ENCODE measurements around the gene LDLRAD4.
"Not testable (repeated sequence)": the region's sequence is repeated elsewhere in the genome, so short reads cannot be mapped to it uniquely, and the experiment has no call there.

Gene LDLRAD4

DNA sequence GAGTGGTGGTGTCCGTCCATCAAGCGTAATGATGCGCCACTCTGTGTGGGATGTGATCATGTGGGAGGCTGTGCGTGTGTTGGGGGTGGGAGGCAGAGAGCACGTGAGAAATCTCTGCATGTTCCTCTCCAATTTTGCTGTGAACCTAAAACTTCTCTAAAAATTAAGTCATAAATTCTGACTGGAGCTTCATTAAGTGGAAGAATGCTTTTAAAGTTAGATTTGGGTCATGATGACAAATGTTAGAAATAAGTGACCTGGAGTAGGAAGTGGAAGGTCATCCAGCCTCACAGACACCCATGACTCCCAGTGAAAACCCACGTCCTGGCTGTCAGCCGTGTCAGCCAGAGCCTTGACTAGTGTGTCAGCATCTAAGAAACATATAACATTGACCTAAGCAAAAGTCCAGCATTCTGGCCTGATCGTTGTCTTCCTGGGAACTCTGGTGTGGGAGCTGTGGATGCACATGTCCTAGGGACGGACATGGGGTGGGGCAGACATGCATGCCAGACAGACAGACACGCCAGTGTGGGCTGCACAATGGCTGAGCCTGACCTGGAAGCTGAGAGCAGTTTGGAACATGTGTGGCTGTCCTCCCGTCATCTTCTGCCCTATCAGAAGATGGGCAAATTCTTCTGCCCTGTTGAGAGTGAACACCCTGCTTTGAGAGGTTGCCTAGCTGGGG is 262.2 kb downstream of the LDLRAD4 start:
- no peak for DNase-seq

- no peak for DNase-seq
Observed at GRCh38 chr18:13481331-13481730, 262.8 kb downstream of the LDLRAD4 start.

GRCh38 chr18:13481820-13482617 is 263.5 kb downstream of the LDLRAD4 start:
- no peak for DNase-seq

GRCh38 chr18:13482618-13482945 is 264.0 kb downstream of the LDLRAD4 start:
- DNase-seq = no peak

GRCh38 chr18:13483316-13484270 is 265.0 kb downstream of the LDLRAD4 start:
- DNase-seq = no peak

DNA sequence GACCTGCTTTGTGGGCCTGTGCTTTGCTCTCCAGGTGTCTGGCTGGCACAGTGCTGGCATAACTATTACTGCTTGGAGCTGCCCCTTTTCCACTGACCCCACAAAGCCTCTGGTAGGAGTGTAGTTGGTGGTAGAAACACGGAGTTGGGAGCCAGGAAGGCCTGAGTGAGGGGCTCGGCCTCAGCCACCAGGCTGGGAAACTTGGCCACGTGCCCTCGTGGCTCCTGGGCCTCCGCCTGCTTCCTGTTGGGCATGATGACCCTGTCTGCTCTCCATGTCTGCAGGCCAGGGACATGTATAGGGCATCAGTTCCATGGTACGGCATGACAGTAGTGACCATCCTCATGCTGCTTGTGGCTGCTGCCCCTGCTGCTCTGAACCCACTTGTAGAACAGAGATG is 266.6 kb downstream of the LDLRAD4 start:
- no peak for DNase-seq

DNA sequence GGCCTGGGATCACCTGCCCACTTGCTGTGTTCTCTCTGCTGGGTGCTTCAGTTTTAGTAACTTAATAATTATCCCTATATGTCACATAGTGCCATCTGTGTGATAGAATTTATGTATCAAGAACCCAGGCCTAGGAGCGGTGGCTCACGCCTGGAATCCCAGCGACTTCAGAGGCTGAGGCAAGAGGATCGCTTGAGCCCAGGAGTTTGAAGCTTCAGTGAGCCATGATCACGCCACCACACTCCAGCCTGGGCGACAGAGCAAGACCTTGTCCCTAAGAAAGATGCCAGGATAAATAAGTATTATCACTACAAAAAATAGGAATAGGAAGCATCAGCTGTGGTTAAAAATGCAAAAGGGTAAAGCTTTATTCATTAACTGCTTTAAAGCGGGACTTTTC is 267.0 kb downstream of the LDLRAD4 start:
- DNase-seq = no peak

- DNase-seq = peak; percentile 9
Observed at GRCh38 chr18:13486284-13486683, 267.7 kb downstream of the LDLRAD4 start.

DNA sequence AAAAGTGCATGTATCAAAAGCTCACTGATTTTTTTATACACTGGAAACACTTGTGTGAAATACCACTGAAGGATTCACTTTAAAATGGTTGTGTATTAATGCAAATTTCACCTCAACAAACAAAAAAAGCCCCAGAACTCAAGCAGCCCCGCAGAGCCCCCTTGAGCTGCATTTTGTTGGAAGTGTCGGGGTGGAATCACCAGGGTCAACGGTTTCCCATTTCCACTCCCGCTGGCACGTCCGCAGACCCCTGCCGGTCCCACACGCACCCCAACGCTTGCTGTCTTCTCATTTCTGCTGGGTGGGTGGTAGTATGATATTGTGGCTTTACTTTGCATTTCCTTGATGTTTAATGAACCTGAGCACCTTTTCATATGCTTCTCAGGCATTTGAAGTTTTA is 268.1 kb downstream of the LDLRAD4 start:
- no peak for DNase-seq

- no peak for DNase-seq
Observed at GRCh38 chr18:13487237-13487636, 268.7 kb downstream of the LDLRAD4 start.

DNA sequence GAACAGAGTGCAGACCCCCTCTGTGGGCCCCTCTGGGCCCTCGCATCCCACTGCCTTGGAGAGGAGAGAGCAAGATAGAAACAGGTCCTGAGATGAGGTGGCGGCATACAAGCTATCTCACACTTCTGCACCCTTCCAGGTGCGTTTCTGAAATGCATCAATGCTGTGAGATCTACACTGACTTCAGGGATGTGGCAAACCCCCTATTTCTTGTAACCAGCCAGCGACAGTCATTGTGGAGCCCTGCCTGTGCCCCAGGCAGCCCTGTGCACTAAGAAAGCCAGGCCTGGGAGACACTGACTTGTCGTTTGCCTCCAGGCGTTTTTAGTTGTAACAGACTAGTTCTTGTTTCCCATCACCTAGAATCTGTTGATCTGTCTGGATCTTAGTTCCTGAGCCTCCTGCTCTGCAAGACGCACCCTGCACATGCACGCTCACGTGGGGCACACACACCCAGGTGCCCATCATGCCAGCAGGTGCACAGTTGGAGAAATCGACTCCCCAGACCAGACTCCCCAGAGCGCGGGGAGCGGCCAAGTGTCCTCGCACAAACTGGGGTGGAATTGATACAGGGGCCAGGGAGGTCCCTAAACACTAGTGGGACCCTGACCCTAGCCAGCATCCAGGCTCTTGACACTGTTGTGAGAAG is 269.8 kb downstream of the LDLRAD4 start:
- DNase-seq = no peak

GRCh38 chr18:13489303-13489702 is 270.7 kb downstream of the LDLRAD4 start:
- not testable (repeated sequence) for DNase-seq

GRCh38 chr18:13491138-13491537 is 272.6 kb downstream of the LDLRAD4 start:
- DNase-seq = no peak

DNA sequence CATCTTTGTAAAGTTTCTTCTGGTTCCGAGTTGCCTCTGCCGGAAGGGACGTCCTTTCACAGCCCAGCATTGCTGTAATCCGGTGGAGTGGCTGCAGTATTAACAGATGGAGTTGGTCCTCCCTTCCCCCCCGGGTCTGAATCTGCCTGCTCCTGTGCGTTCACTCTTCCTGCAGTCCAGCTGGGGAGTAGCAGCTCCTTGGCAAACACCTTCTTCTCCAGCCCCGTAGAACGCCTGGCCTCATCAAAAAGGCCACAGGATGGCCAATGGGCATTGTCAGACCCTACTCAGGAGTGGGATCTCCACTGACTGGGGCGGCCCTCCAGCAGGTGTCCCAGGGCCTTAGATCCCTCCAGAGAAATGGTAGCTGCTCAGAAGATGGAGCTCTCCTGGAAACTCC is 273.8 kb downstream of the LDLRAD4 start:
- DNase-seq = no peak

GRCh38 chr18:13493079-13493478 is 274.5 kb downstream of the LDLRAD4 start:
- no peak for DNase-seq

DNA sequence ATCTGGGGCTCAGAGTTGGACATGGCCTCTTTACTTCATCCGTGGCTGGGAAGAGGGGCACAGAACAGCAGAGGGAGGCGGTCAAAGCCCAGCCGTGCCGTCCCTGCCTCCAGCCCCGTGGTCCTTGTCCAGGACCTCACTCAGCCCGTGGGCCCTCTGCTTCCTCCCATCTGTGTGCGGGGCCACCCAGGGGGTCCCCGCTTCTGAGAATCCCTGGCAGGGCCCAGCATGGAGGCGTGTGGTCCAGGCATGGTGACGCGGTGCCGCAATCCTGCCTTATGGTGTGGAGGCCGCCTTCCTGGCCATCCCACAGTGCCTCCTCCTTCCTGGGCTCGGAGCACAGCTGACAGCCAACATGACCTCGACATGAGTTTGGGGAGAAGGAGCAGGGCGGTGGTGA is 275.2 kb downstream of the LDLRAD4 start:
- no peak for DNase-seq

- DNase-seq = no peak
Observed at GRCh38 chr18:13494871-13495445, 276.4 kb downstream of the LDLRAD4 start.

- no peak for DNase-seq
Observed at GRCh38 chr18:13495961-13496360, 277.4 kb downstream of the LDLRAD4 start.

GRCh38 chr18:13496691-13497281 is 278.2 kb downstream of the LDLRAD4 start:
- no peak for DNase-seq

DNA sequence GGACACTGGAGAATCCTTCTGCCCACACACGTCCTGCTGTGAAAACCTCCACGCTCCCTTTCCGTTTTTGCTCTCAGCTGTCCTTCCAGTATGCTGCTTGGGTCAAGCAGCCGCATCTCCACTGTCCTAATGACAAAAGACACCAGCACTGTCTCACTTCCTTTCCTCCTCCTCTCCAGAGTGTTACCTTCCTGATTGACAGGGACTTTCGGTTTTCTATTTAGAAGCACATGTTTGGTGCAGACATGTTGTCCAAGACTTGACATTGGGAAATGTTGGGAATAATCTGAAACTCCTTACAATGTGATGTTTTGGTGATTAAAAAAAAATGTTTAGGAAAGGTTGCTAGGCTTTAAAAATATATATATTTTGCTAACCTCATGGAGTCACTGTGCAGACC is 281.2 kb downstream of the LDLRAD4 start:
- no peak for DNase-seq

- DNase-seq = peak; percentile 59
Observed at GRCh38 chr18:13500227-13500865, 281.8 kb downstream of the LDLRAD4 start.

Measured in NCI-H510A treated with DMSO at 0.1 percent for 48 hours (cell line).